ENCODE data around the gene SPEM1.

Gene SPEM1

GRCh38 chr17:7442142-7442541 is 22.0 kb downstream of the SPEM1 start:
- TF ChIP-seq CTCF (IDR thresholded peaks at IDR 0.05; ENCODE audit: low read depth, low read length), result no peak
- no peak for DNase-seq (ENCODE audit: extremely low read depth, low read depth)

- DNase-seq (ENCODE audit: extremely low read depth, low read depth), result no peak
- no peak for TF ChIP-seq CTCF (IDR thresholded peaks at IDR 0.05; ENCODE audit: low read depth, low read length)
Measured at GRCh38 chr17:7443499-7444485, 23.7 kb downstream of the SPEM1 start.

- no peak for DNase-seq (ENCODE audit: extremely low read depth, low read depth)
- no peak for TF ChIP-seq CTCF (IDR thresholded peaks at IDR 0.05; ENCODE audit: low read depth, low read length)
Measured at GRCh38 chr17:7444682-7445618, 24.8 kb downstream of the SPEM1 start, which contains the start of gene CHRNB1. CHRNB1 (plus strand) TSS chr17:7445061; CDS start chr17:7445128, 67 bp downstream.

GRCh38 chr17:7445619-7445968 is 25.5 kb downstream of the SPEM1 start:
- TF ChIP-seq CTCF (IDR thresholded peaks at IDR 0.05; ENCODE audit: low read depth, low read length), result no peak
- no peak for DNase-seq (ENCODE audit: extremely low read depth, low read depth)

GRCh38 chr17:7448461-7448860 is 28.3 kb downstream of the SPEM1 start:
- no peak for TF ChIP-seq CTCF (IDR thresholded peaks at IDR 0.05; ENCODE audit: low read depth, low read length)
- no peak for DNase-seq (ENCODE audit: extremely low read depth, low read depth)

- TF ChIP-seq CTCF (IDR thresholded peaks at IDR 0.05; ENCODE audit: low read depth, low read length), result no peak
- no peak for DNase-seq (ENCODE audit: extremely low read depth, low read depth)
Measured at GRCh38 chr17:7459961-7460545, 39.9 kb downstream of the SPEM1 start.
